Measurements from ENCODE around the gene KEAP1.

- no peak for TF ChIP-seq CTCF (IDR thresholded peaks at IDR 0.05; ENCODE audit: low read depth, low read length, poor library complexity, severe bottlenecking)
- no peak for TF ChIP-seq EZH2phosphoT487 (IDR thresholded peaks at IDR 0.05; ENCODE audit: borderline replicate concordance, low read length)
Observed at GRCh38 chr19:10552510-10553053, 49.4 kb upstream of the KEAP1 start.
